HG03175 (cell line): ENCODE data around the gene RAB11A.

ENCODE experiments used
- ATAC-seq: cut with Tn5 transposase; IDR thresholded peaks from one replicate; pipeline ENCODE4 v1.9.1; 2021; ENCODE audit warnings: mild to moderate bottlenecking, moderate library complexity; ENCODE audit not compliant: unreplicated experiment

Gene RAB11A

DNA sequence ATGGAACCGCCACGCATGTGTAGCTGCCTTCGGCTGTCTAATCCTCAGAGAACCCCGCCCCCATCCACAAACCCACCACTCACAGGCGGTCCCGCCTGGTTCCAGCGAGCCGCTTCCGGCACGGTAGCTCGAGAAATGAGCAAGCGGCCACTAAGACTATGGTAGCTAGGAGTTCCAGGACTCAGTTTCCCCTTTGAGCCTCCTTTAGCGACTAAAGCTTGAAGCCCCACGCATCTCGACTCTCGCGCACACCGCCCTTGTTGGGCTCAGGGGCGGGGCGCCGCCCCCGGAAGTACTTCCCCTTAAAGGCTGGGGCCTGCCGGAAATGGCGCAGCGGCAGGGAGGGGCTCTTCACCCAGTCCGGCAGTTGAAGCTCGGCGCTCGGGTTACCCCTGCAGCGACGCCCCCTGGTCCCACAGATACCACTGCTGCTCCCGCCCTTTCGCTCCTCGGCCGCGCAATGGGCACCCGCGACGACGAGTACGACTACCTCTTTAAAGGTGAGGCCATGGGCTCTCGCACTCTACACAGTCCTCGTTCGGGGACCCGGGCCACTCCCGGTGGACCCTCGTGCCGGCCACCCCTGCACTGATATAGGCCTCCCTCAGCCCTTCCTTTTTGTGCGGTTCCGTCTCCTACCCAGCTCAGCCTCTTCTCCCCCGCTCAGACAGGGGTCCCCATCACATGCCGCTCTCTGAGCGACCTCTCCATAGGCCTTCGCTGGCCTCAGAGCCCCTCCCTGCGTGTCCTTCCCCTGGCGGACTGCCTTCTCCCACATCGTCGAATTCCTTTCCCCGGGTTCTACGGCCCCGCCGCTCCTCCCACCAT is at the start of gene RAB11A:
TSS of gene RAB11A (plus strand) at position 366 of the 828 bp plus-strand sequence. CDS start at position 461, 95 bp downstream.
- ATAC-seq, result peak; percentile 90

DNA sequence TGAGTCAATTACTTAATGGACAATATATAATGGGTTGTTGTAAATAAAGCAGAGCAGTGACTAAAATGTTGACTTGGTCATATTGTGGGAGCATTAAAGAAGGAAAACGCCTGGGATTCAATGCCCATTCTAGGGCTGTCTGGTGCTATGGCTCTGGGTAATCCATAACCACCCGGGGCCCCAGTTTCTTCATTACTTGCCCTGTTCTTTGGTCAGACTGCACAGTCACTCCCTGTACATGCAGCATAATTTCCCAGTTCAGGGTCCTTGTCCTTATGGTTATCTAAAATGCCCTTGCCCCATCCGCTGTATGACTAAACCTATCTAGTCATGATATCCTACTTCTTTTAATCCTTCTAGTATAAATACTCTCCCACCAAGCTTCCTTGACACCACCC is 49.7 kb upstream of the RAB11A start:
- ATAC-seq, result no peak

DNA sequence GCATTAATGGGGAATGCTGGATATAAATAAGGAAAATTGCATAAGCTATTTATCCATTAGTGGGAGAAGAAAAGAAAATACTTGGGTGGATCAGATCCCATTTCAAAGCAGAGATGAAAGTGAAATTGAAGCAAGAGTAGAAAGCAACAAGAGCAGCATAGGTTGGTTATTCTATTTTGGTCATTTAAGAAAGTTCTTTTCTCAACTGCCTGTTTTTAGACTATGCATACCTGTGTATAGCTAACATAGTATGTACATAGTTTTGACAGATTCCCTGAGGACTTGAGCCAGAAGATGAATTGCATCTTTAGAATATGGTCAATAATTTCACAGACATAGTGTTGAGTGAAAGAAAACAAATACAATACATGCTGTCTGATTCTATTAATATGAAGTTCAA is 48.2 kb upstream of the RAB11A start:
- no peak for ATAC-seq

DNA sequence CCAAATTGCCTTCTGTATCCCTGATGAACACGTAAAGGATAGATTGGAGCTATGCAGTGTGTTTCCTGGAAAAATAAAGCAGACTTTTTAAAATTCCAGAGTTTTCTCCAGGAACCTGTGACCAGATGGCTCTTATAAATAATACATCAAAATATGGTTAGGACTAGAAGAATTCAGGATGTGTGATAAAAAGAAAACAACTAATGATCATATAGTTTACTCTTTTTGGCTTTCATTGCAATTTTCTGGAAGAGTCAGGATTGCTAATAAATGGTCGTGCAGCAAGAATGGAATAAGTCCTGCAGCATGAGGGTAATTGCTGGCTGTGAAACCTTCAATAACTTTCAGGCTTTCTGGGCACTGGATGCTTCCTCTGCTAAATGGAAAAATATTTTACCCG is 47.0 kb upstream of the RAB11A start:
- no peak for ATAC-seq

DNA sequence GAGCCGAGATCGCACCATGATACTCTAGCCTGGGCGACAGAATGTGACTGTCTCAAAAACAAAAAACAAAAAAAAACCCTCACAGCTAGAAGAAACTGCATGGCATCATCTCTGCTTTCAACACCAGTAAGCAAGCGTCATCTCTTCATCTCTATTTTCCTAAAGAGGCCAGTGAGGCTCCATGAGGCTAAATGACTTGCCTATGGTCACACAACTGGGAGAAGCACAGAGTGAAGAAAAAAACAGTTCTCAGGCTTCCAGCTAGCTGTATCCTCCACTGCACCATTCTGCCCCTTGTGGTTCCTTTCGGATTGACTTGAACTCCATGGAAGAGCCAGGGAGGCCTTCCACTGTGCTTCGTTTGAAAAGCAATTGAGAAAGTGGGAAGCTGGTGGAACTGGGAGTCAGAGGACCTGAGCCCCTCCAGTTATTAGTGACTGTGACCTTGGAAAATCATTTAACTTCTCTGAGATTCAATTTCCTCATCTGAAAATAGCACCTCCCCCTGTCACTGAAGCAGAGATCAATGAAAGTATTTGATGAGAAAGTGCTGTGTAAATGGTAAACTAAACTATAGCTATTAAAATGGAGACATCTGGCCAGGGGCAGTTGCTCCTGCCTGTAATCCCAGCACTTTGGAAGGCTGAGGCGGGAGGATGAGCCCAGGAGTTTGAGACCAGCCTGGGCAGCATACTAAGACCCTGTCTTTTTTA is 45.1 kb upstream of the RAB11A start:
- no peak for ATAC-seq

DNA sequence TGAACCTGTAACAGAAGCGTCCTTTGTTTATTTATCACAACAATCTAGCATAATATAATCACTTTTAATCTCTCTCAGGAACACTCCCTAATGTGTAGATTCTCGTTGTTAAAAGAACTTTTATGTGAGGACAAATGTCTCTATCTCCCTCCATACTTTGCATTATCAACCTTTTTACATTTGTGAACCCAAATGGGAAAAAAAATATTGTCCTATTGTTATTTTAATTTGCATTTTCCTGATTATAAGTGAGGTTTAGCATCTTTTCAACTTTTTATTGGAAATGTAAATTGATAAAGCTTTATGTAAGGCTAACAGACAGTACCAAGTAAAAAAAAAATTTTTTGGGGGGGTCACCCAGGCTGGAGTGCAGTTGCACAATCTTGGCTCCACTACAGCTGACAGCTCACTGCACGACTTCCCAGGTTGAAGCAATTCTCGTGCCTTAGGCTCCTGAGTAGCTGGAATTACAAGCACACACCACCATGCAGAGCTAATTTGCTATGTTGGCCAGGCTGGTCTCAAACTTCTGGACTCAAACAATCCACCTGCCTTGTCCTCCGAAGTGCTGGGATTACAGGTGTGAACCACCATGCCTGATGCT is 44.2 kb upstream of the RAB11A start:
- no peak for ATAC-seq

DNA sequence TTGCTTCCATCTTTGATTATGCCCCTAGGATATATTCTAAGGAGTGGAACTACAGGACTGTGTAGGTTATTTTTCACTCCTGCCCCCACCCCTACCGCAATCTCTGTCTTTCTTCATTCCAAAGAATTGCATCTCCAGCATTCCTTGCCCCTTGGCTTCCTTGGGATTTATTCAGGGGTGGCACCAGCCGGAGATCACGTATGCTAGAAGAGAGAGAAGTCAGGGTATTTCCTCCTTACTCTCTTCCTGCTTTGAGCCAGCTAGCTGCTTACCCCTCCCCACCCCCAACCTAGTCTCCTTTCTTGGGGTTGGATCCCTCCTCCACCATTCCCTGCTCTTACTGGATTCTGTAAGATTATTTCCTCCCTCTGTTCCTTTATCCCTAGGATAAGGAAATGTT is 42.2 kb upstream of the RAB11A start:
- no peak for ATAC-seq

DNA sequence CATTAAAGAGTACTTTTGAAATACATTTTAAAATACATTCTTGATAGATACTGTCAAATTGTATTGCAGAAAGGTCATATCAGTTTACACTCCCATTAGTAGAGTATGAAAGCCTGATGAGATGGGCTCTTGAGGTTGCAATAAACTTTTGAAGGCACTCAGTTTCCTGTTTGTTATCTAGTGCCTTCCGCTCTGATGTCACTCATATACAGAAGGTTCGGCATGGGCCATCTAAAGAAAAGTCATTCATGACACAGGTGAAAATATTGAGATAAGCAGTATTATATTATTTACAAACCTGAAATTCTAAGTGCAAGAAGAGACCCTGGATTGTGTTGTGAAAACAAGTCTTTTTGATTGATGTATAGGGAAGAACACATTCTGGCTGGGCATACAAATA is 40.7 kb upstream of the RAB11A start:
- ATAC-seq, result no peak

DNA sequence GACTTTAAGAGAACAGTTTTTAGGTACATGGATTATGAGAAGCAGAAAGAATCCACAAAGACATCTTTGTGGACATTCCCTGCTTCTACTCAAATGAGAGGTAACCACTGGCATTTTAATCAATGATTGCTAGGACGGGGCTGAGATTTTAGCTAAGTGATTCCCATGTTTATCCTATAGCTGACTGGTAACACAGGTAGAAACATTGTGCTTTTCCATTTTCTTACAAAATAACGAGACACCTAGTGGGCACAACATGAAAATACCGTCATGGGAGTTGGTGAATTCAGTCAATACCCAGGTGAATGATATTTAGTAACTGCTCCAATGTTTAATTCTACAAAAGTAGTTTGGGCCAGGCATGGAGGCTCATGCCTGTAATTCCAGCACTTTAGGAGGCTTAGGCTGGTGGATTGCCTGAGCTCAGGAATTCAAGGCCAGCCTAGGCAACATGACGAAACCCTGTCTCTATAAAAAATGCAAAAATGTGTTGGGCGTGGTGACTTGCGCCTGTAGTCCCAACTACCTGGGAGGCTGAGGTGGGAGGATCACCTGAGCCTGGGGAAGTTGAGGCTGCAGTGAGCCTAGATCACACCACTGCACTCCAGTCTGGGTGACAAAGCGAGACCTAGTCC is 40.0 kb upstream of the RAB11A start:
- no peak for ATAC-seq

DNA sequence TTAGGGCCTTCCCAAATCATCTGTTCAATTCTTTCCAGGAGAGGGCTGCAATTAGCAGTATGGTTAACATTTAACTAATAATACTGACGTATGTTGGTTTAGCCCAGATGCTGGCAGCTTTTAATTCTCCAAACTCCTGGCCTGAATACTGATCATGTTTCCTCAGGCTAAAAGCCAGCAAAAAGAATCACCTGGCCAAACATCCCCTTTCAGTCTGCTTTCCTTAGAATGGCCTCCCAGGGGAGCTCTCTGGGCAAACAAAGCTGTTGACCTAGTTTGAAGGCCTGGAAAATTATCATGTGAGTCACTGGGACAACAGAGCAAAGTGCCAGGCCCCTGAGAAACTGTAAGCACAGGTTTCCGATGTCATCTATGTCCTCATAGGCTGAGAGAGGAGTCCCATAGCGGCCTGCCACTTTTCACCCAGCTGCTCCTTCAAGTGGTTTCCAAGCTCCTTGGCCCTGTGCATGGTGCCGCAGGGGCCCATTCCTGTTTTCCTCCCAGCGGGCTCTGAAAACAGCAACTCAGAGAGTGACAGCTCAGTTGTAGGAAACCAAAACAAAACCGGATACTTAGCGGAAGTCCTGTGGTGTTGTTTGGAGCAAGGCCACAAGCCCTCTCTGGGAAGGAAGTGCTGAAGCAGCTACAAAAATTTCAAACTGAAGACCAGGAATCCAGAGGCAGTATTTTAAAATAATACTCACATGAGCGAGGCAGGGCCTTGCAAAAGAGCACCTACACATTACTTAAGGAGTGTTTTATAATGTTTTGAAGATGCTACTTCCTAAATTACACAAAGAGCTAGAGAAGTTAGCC is 36.5 kb upstream of the RAB11A start:
- no peak for ATAC-seq

DNA sequence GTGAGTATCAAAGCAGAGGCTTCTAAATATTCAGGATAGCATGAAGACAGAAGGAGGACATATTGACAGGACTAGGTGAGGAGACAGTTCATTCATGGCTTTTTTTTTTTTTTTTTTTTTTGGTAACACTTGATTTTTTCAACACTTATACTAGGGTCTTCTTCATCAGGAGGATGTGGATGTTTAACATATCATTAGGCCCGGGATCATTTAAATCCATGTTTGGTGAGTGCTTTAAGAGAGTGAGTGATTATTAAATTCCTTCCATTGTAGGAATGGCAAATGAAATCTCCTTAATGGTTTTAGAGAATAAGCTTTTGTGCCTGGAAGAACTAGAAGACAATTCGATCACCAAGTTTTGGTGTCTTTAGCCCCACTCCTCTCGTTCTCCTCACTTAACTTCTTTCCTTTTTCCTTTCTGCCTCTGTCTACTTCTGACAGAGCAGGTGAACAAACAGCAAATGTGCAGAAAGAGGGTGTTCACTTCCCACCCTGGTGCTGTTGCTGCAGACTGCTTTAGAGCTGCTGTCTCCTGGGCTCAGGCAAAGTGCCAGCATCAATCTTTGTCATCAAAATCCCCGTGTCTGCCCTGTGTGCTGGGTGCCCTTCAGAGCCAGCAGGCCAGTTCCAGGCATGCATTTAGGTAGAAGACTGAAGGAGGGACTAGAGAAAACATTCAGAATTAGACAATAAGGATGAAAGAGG is 35.6 kb upstream of the RAB11A start:
- no peak for ATAC-seq

DNA sequence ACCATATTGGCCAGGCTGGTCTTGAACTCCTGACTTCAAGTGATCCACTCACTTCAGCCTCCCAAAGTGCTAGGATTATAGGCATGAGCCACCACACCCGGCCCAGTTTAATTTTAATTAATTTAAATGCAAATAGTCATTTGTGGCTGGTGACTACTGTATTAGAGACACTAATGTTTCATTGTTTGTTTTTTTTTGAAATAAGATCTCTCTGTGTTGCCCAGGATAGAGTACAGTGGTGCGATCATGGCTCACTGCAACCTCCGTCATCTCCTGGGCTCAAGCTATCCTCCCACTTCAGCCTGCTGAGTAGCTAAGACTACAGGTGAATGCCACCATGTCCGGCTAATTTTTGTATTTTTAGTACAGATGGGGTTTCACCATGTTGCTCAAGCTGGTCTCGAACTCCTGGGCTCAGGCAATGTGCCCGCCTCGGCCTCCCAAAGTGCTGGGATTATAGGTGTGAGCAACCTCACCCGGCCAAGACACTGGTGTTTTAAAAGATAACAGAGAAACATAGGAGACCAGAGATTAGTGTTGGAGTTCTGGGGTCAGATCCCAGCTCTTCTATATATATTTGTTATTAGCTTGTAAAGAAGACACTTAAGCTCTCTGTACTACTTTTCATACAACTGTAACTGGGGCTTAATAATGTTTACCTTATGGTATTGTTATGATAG is 34.5 kb upstream of the RAB11A start:
- no peak for ATAC-seq

DNA sequence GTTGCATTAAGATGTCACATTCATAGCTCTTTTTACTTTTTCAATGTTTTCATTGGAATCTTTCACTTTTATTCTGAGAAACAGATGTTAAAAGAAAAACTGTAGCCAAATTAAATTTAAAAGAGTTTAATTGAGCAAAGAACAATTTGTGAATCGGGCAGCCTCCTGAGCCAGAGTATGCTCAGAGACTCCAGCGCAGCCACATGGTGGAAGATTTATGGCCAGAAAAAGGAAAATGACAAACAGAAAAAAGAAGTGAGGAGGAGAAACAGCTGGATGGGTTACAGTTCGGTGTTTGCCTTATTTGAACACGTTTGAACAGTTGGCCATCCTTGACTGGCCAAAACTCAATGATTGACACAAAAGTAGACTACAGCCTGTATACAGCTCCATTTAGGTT is 33.8 kb upstream of the RAB11A start:
- ATAC-seq, result no peak

DNA sequence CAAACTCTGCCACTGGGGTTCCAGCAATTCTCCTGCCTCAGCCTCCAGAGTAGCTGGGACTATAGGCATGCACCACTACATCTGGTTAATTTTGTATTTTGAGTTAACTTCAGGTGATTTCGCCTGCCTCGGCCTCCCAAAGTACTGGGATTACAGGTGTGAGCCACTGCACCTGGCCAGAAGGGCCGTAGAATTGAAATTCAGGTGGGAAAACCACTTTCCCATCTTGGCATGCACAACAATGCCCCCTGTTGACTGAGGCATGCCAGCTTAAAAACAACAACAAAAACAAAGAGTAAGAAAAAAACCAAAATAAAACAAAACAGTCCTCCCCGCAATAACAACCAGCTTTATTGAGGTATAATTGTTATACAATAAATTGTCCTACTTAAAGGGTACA is 32.6 kb upstream of the RAB11A start:
- ATAC-seq, result no peak

DNA sequence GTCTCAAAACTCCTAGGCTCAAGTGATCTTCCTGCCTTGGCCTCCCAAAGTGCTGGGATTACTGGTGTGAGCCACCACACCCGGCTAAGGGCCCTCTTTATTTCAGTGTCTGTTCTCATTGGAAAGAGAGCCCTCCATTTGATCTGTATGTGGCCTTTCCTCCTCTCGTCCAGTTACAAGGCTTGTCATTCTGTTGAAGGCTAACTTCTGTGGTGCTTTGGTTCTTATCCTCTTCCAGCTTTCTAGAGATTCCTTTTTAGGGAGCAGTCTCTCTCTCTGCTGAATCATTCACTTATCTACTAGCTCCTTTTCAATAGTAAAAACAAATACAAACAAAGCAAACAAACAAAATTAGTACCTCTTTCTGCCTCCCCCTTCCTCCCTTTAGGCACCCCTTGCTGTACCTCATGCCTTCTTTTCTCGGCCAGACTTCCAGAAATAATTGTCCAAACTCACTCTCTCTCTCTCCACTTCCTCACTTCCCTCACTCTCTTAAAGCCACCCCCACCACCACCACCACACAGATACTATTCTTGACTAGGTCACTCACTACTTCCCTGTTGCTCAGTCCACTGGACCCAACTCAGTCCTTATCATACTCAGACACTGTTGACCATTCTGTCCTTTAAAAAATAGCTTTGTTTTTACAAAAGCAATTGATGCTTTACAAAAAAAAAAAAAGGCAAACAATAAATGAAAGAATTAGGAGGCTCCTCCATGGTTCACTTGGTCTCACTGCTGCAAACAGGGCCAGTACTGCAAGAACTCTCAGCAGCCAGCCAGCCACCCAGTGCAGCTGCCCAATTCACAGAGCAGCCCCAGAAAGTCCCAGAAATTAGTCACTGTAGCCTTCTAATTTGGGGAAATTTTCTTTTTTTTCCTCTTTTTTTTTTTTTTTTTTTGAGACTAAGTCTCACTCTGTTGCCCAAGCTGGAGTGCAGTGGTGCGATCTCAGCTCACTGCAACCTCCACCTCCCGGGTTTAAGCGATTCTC is 31.7 kb upstream of the RAB11A start:
- ATAC-seq, result no peak

DNA sequence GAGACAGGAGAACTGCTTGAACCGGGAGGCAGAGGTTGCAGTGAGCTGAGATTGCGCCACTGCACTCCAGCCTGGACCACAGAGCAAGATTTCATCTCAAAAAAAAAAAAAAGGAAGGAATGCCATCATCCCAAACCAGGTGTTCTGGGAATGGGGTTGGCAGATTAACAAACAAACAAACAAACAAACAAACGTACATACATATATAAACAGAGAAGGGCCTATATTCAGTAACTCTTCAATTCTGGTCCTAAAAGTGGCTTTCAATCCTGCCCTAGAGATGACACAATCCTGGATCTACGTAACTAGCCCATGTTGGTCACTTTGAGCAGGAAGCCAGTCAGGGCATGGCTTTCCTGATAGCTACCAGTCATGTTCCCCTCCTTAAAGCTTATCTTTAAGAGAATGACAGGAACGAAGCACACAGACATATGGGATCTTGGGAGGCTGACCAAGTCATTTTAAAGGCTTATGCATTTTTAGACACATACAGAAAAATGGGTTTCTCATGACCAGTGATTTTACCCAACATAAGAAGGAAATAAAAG is 29.9 kb upstream of the RAB11A start:
- no peak for ATAC-seq

DNA sequence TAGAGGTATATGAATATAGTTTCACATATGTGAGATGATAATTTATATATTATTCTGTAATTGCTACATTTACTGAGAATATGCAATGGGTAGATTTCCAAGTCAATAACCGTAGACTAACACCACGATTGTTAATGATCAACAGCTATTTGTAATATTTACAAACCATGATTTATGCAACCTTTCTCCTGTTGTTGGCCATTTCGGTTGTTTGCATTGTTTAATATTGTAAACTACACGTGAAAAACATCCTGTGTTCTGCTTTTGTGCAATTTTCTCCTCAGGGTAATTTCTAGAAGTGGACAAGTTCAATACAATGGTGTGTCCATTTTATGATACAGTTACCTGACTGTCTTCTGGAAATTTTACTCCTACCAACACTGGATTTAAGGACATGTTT is 29.3 kb upstream of the RAB11A start:
- no peak for ATAC-seq
